Muscle layer of duodenum (tissue), 2 donors: Measurements from ENCODE around the gene PRTFDC1.

Experiments used
- H3K27ac ChIP-seq: one replicate; pipeline ENCODE4 v1.7.0; 2013; ENCODE audit warnings: mild to moderate bottlenecking, low read length
- H3K27me3 ChIP-seq: one replicate; pipeline ENCODE4 v1.7.0; 2013; ENCODE audit warnings: low read depth, mild to moderate bottlenecking, control low read depth, low read length
- H3K36me3 ChIP-seq, 2 donors: one replicate each; pipeline ENCODE4 v1.7.0; 2013; ENCODE audit warnings: low read length in 2 of 2, control low read depth in 1 of 2, mild to moderate bottlenecking in 1 of 2; ENCODE audit not compliant: insufficient read depth in 2 of 2, control insufficient read depth in 1 of 2
- H3K4me1 ChIP-seq, 2 donors: one replicate each; pipeline ENCODE4 v1.7.0; 2013; ENCODE audit warnings: low read length in 2 of 2, mild to moderate bottlenecking in 2 of 2, control low read depth in 1 of 2, moderate library complexity in 1 of 2; ENCODE audit not compliant: insufficient read depth in 2 of 2, control insufficient read depth in 1 of 2
- H3K4me3 ChIP-seq, 2 donors: one replicate each; pipeline ENCODE4 v1.7.0; 2013; ENCODE audit warnings: low read length in 2 of 2, low read depth in 1 of 2, mild to moderate bottlenecking in 1 of 2
- H3K9me3 ChIP-seq, 2 donors: one replicate each; pipeline ENCODE4 v1.7.0; 2013; ENCODE audit warnings: low read length in 2 of 2, control low read depth in 1 of 2, mild to moderate bottlenecking in 1 of 2; ENCODE audit not compliant: control insufficient read depth in 1 of 2
- donor health status: healthy.

The PRTFDC1 gene

DNA sequence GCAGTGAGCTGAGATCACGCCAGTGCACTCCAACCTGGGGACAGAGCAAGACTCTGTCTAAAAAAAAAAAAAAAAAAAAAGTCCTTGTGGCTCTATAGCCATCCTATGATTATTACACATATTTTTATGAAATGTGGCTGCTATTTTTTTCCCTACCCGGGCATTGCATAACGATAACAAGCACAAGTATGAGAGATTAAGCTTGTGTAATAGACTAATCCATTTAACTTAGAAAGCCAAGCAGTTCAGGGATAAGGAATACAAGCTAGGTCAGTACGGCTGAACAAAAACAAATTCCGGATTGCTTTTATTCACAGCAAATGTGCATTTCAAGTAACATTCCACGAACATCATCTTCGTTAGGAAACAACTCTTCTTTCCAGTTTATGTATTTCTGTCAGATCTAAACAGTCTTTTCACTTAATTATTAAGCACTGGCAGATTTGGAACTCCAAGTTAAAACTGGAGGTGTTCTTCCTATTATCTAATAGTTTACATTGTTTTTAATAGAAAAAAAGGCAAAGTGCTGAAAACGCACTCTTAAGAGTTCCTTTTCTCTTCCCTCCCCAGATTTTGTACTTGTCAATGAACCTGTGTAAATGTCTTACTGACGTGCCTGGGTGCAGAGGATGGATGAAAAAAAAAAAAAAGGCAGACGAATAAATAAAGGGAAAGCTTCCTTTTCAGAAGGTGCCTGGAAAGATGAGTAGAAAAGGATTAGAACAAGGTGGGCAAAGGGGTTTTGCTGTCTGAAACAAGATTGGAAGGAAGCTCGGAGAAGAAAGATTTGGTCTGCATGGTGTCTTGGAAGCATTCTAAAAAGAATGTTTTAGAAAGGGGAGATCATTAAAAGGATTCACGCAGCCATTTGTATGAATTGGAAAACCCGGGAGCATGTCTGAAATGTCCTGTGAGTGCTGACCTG lies 81.1 kb downstream of the PRTFDC1 start:
- no peaks in the 10 kb centered on the region for H3K36me3 ChIP-seq
- H3K4me3 ChIP-seq: no peak overlapping the region
- H3K27ac ChIP-seq: no peak overlapping the region

GRCh38 chr10:24869354-24870015 lies 82.9 kb downstream of the PRTFDC1 start:
- H3K36me3 ChIP-seq: no peaks in the 10 kb centered on the region
- H3K4me3 ChIP-seq: no peak overlapping the region
- H3K27ac ChIP-seq: no peak overlapping the region
- peaks cover 0 to 6% of the 10 kb centered on the region in 2 donors for H3K4me1 ChIP-seq
- no peaks in the 10 kb centered on the region for H3K27me3 ChIP-seq
- H3K9me3 ChIP-seq: no peaks in the 10 kb centered on the region

More for the DNA sequence above, 81.1 kb downstream of the PRTFDC1 start:
- H3K27me3 ChIP-seq: no peaks in the 10 kb centered on the region
- H3K4me1 ChIP-seq: peaks cover 0 to 6% of the 10 kb centered on the region in 2 donors
- peaks cover 0 to 4% of the 10 kb centered on the region in 2 donors for H3K9me3 ChIP-seq

DNA sequence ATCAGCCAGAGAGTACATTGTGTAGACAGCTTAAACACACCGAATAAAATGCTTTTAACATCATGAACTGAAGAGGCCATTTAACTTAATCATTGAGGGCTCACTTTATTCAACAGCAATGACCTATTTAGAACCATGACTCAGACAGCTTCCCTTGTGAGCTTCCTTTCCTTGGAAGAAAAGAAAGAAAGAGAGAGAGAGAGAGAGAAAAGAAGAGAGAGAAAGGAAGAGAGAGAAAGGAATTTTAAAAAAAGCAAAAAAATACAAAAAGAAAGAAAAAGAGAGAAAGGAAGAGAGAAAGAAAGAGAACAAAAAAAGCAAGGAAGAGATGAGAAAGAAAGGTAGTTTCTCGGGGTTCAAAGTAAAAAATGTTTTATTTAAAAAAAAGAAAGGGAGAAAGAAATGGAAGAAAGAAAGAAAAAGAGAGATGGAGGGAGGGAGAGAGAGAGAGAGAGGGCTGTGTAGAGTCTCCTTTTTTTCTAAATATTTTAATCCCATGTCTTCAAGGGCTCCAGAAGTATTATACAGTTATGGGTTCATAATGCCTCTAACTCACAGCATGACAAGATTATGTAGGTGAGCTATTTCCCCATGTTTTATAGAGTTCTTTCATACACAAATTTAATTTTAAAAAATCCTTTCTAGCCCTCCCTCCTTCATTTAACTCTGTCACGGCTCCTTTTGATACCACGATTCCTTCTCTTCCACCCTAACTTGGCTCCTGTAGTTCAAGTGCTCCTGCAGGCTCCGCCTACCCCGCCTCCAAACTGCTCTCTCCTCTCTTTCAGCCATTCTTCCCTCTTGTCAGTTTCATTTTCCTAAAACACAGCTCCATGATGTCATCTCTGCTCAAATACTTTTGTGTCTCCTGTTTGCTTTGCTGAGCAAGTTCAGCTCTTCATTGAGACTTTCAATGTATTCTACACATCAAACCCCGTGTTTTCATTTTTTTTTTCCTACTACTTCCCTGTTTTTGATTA lies 85.5 kb downstream of the PRTFDC1 start:
- H3K27ac ChIP-seq: no peak overlapping the region
- no peaks in the 10 kb centered on the region for H3K36me3 ChIP-seq
- H3K9me3 ChIP-seq: peaks cover 0 to 3% of the 10 kb centered on the region in 2 donors
- H3K4me3 ChIP-seq: peak overlapping the region in 1 of 2 donors; percentile 46
- no peaks in the 10 kb centered on the region for H3K27me3 ChIP-seq
- peaks cover 0 to 2% of the 10 kb centered on the region in 2 donors for H3K4me1 ChIP-seq

GRCh38 chr10:24865783-24866182 lies 86.6 kb downstream of the PRTFDC1 start:
- peaks cover 0 to 3% of the 10 kb centered on the region in 2 donors for H3K9me3 ChIP-seq
- no peak overlapping the region for H3K4me3 ChIP-seq
- no peaks in the 10 kb centered on the region for H3K36me3 ChIP-seq

DNA sequence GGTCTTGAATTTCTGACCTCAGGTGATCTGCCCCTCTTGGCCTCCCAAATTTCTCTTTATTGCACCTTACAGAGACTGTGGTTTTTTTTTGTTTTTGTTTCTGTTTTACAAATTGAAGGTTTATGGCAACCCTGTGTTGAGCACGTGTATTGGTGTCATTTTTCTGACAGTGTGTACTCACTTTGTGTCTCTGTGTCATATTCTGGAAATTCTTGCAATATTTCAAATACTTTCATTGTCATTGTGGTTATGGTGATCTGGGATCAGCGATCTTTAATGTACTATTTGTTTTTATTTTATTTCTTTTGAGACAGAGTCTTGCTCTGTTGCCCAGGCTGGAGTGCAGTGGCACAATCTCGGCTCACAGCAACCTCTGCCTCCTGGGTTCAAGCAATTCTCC lies 89.8 kb downstream of the PRTFDC1 start:
- no peaks in the 10 kb centered on the region for H3K36me3 ChIP-seq

More at GRCh38 chr10:24865783-24866182, 86.6 kb downstream of the PRTFDC1 start:
- H3K4me1 ChIP-seq: no peaks in the 10 kb centered on the region
- no peaks in the 10 kb centered on the region for H3K27me3 ChIP-seq
- H3K27ac ChIP-seq: no peak overlapping the region

GRCh38 chr10:24858288-24859270 lies 93.8 kb downstream of the PRTFDC1 start:
- Histone ChIP-seq H3K4me1 (no peaks in the 10 kb centered on the region), H3K4me3 (no peak overlapping the region), H3K27ac (no peak overlapping the region), H3K27me3 (no peaks in the 10 kb centered on the region), H3K36me3 (no peaks in the 10 kb centered on the region), H3K9me3 (peaks cover 0 to 3% of the 10 kb centered on the region in 2 donors)

More for the DNA sequence above, 89.8 kb downstream of the PRTFDC1 start:
- Histone ChIP-seq H3K4me3 (no peak overlapping the region), H3K27ac (no peak overlapping the region), H3K9me3 (peaks cover 0 to 3% of the 10 kb centered on the region in 2 donors), H3K4me1 (no peaks in the 10 kb centered on the region), H3K27me3 (no peaks in the 10 kb centered on the region)

DNA sequence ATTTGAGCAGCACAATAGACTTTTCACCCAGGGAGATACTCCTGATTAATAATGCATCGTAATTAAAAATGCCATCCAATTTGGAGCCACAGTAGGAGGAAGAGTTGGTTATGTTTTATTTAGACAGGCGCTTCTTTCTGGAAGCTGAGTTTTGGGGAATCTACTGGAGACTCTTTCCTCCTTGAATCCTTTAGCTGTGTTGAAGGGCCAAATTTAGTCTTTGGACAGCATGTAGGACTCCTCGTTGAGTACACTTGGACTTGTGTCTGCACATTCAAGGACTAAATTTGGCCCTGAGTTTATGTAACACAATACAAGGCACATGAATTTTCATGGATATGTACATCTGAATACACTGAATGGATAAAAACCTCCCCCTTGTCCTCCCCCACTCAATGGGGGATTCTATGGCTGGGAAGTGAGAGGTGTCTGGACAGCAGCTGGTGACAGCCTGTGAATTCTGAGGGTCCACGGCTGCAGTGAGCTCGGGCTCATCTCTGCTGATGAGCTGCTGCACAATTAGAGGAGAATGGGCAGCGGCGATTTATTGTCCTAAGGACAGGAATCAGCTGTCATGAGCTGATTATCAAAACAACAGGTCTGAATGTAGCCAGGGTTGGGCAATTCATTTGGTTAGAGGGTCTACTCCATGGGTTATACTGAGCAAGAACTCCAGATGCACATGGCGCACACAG lies 95.2 kb downstream of the PRTFDC1 start:
- Histone ChIP-seq H3K27me3 (no peaks in the 10 kb centered on the region), H3K27ac (no peak overlapping the region), H3K4me3 (no peak overlapping the region), H3K36me3 (no peaks in the 10 kb centered on the region), H3K9me3 (no peaks in the 10 kb centered on the region), H3K4me1 (no peaks in the 10 kb centered on the region)

GRCh38 chr10:24854256-24854655 lies 98.2 kb downstream of the PRTFDC1 start:
- no peak overlapping the region for H3K27ac ChIP-seq
- no peaks in the 10 kb centered on the region for H3K36me3 ChIP-seq
- H3K9me3 ChIP-seq: no peaks in the 10 kb centered on the region
- H3K27me3 ChIP-seq: no peaks in the 10 kb centered on the region
- no peak overlapping the region for H3K4me3 ChIP-seq
- no peaks in the 10 kb centered on the region for H3K4me1 ChIP-seq

- no peaks in the 10 kb centered on the region for H3K4me1 ChIP-seq
- no peaks in the 10 kb centered on the region for H3K36me3 ChIP-seq
- no peak overlapping the region for H3K4me3 ChIP-seq
- H3K27me3 ChIP-seq: no peaks in the 10 kb centered on the region
- no peaks in the 10 kb centered on the region for H3K9me3 ChIP-seq
- H3K27ac ChIP-seq: no peak overlapping the region
These were observed 98.7 kb downstream of the PRTFDC1 start for GRCh38 chr10:24853661-24854060.
